HEK293 (cell line): Measurements from ENCODE around the gene POLD1.

Source experiments
- CTCF ChIP-seq: fragments of 450-650 bp; formaldehyde crosslinking; IDR thresholded peaks from 2 replicates; pipeline ENCODE4 v1.5.1; 2016; ENCODE audit warnings: missing biosample characterization, missing genetic modification characterization
- FEZF1 ChIP-seq: fragments of 450-650 bp; formaldehyde crosslinking; IDR thresholded peaks from 2 replicates; pipeline ENCODE4 v1.5.1; 2016; ENCODE audit warnings: missing biosample characterization, missing genetic modification characterization
- HOXA7 ChIP-seq: sonication (generic); formaldehyde crosslinking; IDR thresholded peaks from 2 replicates; pipeline ENCODE4 v1.8.1; 2022; ENCODE audit warnings: missing genetic modification reagents, borderline replicate concordance
- WT1 ChIP-seq: fragments of 450-650 bp; formaldehyde crosslinking; IDR thresholded peaks from 2 replicates; pipeline ENCODE4 v1.5.1; 2016; ENCODE audit warnings: missing biosample characterization, missing genetic modification characterization
- ZNF133 ChIP-seq: fragments of 450-650 bp; formaldehyde crosslinking; IDR thresholded peaks from 2 replicates; pipeline ENCODE4 v1.5.1; 2016; ENCODE audit warnings: missing biosample characterization, missing genetic modification characterization
- ZNF202 ChIP-seq: fragments of 450-650 bp; formaldehyde crosslinking; IDR thresholded peaks from 2 replicates; pipeline ENCODE4 v1.5.1; 2016; ENCODE audit warnings: missing biosample characterization, missing genetic modification characterization, borderline replicate concordance
- ZNF221 ChIP-seq: fragments of 450-650 bp; formaldehyde crosslinking; IDR thresholded peaks from 2 replicates; pipeline ENCODE4 v1.5.1; 2017; ENCODE audit warnings: missing biosample characterization, missing genetic modification characterization, borderline replicate concordance
- ZNF449 ChIP-seq: fragments of 450-650 bp; formaldehyde crosslinking; IDR thresholded peaks from 2 replicates; pipeline ENCODE4 v1.5.1; 2017; ENCODE audit warnings: missing biosample characterization, mild to moderate bottlenecking, missing genetic modification characterization, moderate library complexity
- ZNF513 ChIP-seq: fragments of 450-650 bp; IDR thresholded peaks from 2 replicates; pipeline ENCODE4 v1.5.1; 2018; ENCODE audit warnings: missing biosample characterization, missing genetic modification characterization
- ZNF704 ChIP-seq: fragments of 450-650 bp; formaldehyde crosslinking; IDR thresholded peaks from 2 replicates; pipeline ENCODE4 v1.5.1; 2016; ENCODE audit warnings: missing biosample characterization, missing genetic modification characterization
- ZNF777 ChIP-seq: fragments of 450-650 bp; formaldehyde crosslinking; IDR thresholded peaks from 2 replicates; pipeline ENCODE4 v1.5.1; 2017; ENCODE audit warnings: missing biosample characterization, missing genetic modification characterization, borderline replicate concordance

- no peak for TF ChIP-seq FEZF1 (tag by site-specific recombination)
- no peak for TF ChIP-seq ZNF449 (tag by site-specific recombination)
- TF ChIP-seq HOXA7 (CRISPR knock-in tag): no peak
- TF ChIP-seq ZNF202 (tag by site-specific recombination): no peak
- no peak for TF ChIP-seq ZNF513
- no peak for TF ChIP-seq WT1
- no peak for TF ChIP-seq ZNF221 (tag by site-specific recombination)
- no peak for TF ChIP-seq ZNF704 (tag by site-specific recombination)
- no peak for TF ChIP-seq CTCF
- TF ChIP-seq ZNF133 (tag by site-specific recombination): no peak
- no peak for TF ChIP-seq ZNF777 (tag by site-specific recombination)
These were observed 25.2 kb downstream of the POLD1 start for GRCh38 chr19:50409347-50409746.
